HG02884 (cell line): Measurements from ENCODE around the gene CLEC18A.
"Not testable (repeated sequence)": the region's sequence is repeated elsewhere in the genome, so short reads cannot be mapped to it uniquely, and the experiment has no call there.

Source experiments
- ATAC-seq: cut with Tn5 transposase; IDR thresholded peaks from one replicate; pipeline ENCODE4 v1.9.1; 2021; ENCODE audit warnings: mild to moderate bottlenecking, moderate library complexity; ENCODE audit not compliant: unreplicated experiment

Gene CLEC18A

GRCh38 chr16:69950411-69950810 lies 723 bp upstream of the CLEC18A start:
- ATAC-seq = not testable (repeated sequence)

GRCh38 chr16:69951672-69952031 lies 518 bp downstream of the CLEC18A start:
- ATAC-seq = not testable (repeated sequence)

GRCh38 chr16:69952116-69952515 lies 982 bp downstream of the CLEC18A start:
- ATAC-seq = not testable (repeated sequence)

- ATAC-seq = not testable (repeated sequence)
Measured at GRCh38 chr16:69952572-69953355, 1.6 kb downstream of the CLEC18A start.

- not testable (repeated sequence) for ATAC-seq
Measured at GRCh38 chr16:69954241-69954640, 3.1 kb downstream of the CLEC18A start.

- ATAC-seq = not testable (repeated sequence)
Measured at GRCh38 chr16:69963312-69963711, 12.2 kb downstream of the CLEC18A start.

- ATAC-seq = not testable (repeated sequence)
Measured at GRCh38 chr16:69964960-69965660, 14.0 kb downstream of the CLEC18A start.

- ATAC-seq = not testable (repeated sequence)
Measured at GRCh38 chr16:69965661-69966054, 14.5 kb downstream of the CLEC18A start.

- ATAC-seq = not testable (repeated sequence)
Measured at GRCh38 chr16:69967688-69968087, 16.6 kb downstream of the CLEC18A start.

- ATAC-seq = not testable (repeated sequence)
Measured at GRCh38 chr16:69968125-69968524, 17.0 kb downstream of the CLEC18A start.

- not testable (repeated sequence) for ATAC-seq
Measured at GRCh38 chr16:69969657-69970056, 18.5 kb downstream of the CLEC18A start.

GRCh38 chr16:69972120-69972519 lies 21.0 kb downstream of the CLEC18A start:
- ATAC-seq = not testable (repeated sequence)

GRCh38 chr16:69972935-69973334 lies 21.8 kb downstream of the CLEC18A start:
- ATAC-seq = not testable (repeated sequence)

GRCh38 chr16:69985196-69985595 lies 34.1 kb downstream of the CLEC18A start:
- ATAC-seq = not testable (repeated sequence)

- ATAC-seq = not testable (repeated sequence)
Measured at GRCh38 chr16:69997956-69998355, 46.8 kb downstream of the CLEC18A start.

- ATAC-seq = not testable (repeated sequence)
Measured at GRCh38 chr16:69999801-70000200, 48.7 kb downstream of the CLEC18A start.

- not testable (repeated sequence) for ATAC-seq
Measured at GRCh38 chr16:70003511-70003910, 52.4 kb downstream of the CLEC18A start.

GRCh38 chr16:70008604-70009003 lies 57.5 kb downstream of the CLEC18A start:
- ATAC-seq = not testable (repeated sequence)

- not testable (repeated sequence) for ATAC-seq
Measured at GRCh38 chr16:70010615-70011014, 59.5 kb downstream of the CLEC18A start.

- ATAC-seq = not testable (repeated sequence)
Measured at GRCh38 chr16:70011120-70011519, 60.0 kb downstream of the CLEC18A start.

GRCh38 chr16:70012354-70012753 lies 61.2 kb downstream of the CLEC18A start:
- ATAC-seq = not testable (repeated sequence)

GRCh38 chr16:70012951-70013350 lies 61.8 kb downstream of the CLEC18A start:
- not testable (repeated sequence) for ATAC-seq
